Measurements from ENCODE around the gene SELENOI.
"Not testable (repeated sequence)": the region's sequence is repeated elsewhere in the genome, so short reads cannot be mapped to it uniquely, and the experiment has no call there.

The SELENOI gene

GRCh38 chr2:26345545-26346453 is at the start of gene SELENOI:
TSS of gene SELENOI (plus strand) at chr2:26346143. CDS start at chr2:26346233, 90 bp downstream.
- DNase-seq = peak; percentile 99

GRCh38 chr2:26297061-26297460 is 48.9 kb upstream of the SELENOI start:
- no peak for DNase-seq

- DNase-seq = no peak
These were observed 47.7 kb upstream of the SELENOI start for GRCh38 chr2:26298286-26298637.

GRCh38 chr2:26298638-26299393 is 47.1 kb upstream of the SELENOI start:
- peak; percentile 14 for DNase-seq

GRCh38 chr2:26299471-26300101 is 46.4 kb upstream of the SELENOI start:
- peak; percentile 21 for DNase-seq

- peak; percentile 10 for DNase-seq
These were observed 45.6 kb upstream of the SELENOI start for GRCh38 chr2:26300234-26300925.

- no peak for DNase-seq
These were observed 43.1 kb upstream of the SELENOI start for GRCh38 chr2:26302846-26303245.

- not testable (repeated sequence) for DNase-seq
These were observed 40.8 kb upstream of the SELENOI start for GRCh38 chr2:26305094-26305493.

GRCh38 chr2:26305540-26305939 is 40.4 kb upstream of the SELENOI start:
- no peak for DNase-seq

GRCh38 chr2:26309921-26310320 is 36.0 kb upstream of the SELENOI start:
- no peak for DNase-seq

- no peak for DNase-seq
These were observed 33.5 kb upstream of the SELENOI start for GRCh38 chr2:26312471-26312870.

GRCh38 chr2:26313446-26313845 is 32.5 kb upstream of the SELENOI start:
- DNase-seq = no peak

GRCh38 chr2:26314243-26314642 is 31.7 kb upstream of the SELENOI start:
- no peak for DNase-seq

GRCh38 chr2:26316041-26316440 is 29.9 kb upstream of the SELENOI start:
- no peak for DNase-seq

- DNase-seq = no peak
These were observed 29.1 kb upstream of the SELENOI start for GRCh38 chr2:26316845-26317244.

GRCh38 chr2:26317377-26318105 is 28.4 kb upstream of the SELENOI start:
- no peak for DNase-seq

- DNase-seq = no peak
These were observed 27.0 kb upstream of the SELENOI start for GRCh38 chr2:26318950-26319349.

GRCh38 chr2:26324479-26324878 is 21.5 kb upstream of the SELENOI start:
- not testable (repeated sequence) for DNase-seq

GRCh38 chr2:26324903-26325302 is 21.0 kb upstream of the SELENOI start:
- no peak for DNase-seq

GRCh38 chr2:26325851-26326250 is 20.1 kb upstream of the SELENOI start:
- no peak for DNase-seq

- DNase-seq = no peak
These were observed 19.4 kb upstream of the SELENOI start for GRCh38 chr2:26326514-26326913.

Measured in CD4-positive, alpha-beta T cell treated with Interleukin-4 for 4 hours (primary cell).